ENCODE measurements around the gene ANKMY2.

ANKMY2 gene

DNA sequence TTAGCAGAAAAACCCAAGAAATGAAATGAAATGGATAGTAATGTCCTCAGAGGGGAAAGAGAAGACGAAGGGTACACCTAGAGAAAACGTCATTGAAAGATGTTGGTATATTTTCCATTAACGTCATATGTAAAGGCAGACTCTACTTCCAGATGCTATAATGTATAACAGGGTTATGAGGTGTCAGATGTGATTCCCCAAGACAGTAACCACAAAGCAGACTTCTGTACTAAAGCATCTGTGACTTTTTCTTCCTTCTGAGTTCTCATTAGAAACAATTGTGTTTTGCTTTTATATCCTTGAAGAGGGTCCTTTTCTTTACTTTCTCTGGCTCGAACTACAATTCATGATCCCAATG, 81.6 kb downstream of the ANKMY2 start:
- no peak for DNase-seq

DNA sequence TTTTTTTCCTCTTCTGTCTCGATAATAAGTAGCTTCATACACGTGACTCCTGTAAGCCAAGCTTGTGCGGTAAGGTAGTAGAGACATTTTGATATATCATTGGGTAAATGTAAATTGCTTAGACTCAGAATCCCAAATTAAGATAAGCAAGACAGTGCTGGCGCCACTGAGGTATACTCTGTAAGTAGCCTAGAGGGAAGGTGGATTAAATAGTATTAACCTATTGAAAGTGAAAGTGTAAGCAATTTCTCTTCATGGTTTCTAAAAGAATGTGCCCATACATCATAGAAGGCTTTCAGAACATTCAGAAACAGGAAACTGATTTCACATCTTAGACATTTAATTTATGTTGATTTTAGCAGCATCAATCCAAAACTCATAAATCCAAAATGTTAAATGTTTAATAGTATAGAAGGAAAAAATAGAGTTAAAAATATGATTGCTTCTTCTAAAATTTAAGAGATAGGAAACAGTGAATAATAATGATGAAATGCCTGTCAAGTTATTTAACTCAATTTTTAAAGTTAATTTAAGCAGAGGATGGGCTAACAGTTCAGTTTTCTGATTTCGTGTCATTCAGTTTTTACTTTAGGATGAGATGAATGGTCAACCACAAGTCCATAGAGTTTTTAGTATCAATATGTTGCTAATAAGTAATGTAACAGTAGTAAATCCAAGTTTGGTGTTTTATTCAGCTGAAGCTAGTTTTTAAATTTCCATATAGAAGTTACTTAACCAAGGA, 82.1 kb downstream of the ANKMY2 start:
- DNase-seq = no peak

DNA sequence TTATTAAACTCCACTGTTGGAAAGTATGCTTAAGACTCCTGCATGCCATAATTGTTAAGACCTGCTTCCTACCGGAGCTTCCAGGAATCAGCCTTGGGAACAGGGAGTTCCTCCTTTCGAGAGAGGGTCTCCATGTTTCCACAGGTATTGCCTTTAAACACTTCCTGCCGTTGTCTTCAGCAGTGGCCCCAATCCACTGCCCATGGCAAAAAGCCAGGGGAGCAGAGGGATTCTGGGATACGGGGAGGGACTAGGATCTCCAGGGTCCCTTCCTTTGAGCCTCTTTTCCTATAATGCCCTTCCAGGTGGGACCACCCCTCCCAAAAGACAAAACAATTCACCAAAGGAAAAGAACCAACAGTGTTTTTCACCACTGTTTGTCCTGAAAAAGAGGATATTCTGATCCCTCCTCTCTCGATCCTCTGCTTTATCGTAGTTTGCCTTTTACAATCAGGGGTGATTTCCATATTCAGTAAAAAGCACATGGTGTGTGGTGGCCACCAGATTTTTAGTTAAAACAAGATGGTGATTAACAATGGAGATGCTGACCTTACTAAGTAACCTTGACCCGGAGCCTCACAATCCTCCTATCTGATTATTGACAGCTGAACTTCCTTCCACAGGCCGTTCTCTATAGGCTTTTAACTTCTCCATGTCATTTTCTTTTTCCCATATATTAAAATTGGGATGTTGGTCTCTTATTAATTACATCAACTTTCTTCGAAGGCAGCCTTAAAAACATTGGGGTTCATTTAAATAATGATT, 82.9 kb downstream of the ANKMY2 start:
- DNase-seq = no peak

DNA sequence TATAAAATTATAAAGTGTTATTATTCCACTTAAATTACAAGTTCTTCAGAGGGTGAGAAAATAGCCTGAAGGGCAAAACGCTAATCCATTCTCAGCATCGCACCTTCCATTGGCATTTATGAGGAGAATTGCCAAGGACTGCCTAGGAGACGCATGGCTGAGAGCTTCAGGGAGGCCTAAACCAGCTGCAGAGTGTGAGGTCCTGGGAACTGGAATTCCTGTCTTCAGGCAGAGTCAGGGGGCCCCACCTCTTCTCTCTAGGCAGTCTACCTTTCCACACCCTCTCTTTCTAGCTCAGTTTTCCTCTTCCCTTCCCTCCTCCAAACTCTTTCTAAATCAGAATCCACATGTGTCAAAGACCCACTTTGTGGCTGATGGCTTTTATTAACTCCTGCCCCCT, 83.6 kb downstream of the ANKMY2 start:
- DNase-seq = no peak

DNA sequence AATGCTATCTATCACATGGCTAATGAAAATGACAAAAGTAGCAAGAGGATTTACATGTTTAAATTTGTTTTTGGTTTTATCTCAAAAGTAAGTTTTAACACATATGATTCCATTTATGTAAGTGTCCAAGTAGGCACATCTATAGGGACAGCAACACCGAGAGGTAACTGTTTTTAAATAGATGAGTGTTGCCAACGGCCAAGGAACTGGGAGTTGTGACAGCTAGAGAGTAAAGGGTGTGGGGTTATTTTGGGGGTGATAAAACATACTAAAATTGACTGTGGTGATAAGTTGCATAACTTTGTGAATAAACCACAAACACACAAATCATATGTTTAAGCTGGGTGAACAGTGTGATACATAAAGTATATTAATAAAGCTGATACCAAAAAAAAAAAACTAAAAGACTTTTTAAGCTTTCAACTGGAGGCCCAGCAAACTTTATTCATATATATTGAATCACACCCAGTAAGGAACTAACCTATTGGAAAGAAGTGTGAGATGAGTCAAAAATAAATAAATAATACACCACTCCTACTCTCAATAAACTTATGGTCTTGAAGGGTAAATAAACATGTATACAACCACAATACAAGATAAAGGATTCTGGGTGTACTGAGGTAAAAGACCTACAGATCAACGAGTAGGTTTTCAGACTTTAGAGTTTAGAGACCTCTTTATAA, 85.9 kb downstream of the ANKMY2 start:
- no peak for DNase-seq

DNA sequence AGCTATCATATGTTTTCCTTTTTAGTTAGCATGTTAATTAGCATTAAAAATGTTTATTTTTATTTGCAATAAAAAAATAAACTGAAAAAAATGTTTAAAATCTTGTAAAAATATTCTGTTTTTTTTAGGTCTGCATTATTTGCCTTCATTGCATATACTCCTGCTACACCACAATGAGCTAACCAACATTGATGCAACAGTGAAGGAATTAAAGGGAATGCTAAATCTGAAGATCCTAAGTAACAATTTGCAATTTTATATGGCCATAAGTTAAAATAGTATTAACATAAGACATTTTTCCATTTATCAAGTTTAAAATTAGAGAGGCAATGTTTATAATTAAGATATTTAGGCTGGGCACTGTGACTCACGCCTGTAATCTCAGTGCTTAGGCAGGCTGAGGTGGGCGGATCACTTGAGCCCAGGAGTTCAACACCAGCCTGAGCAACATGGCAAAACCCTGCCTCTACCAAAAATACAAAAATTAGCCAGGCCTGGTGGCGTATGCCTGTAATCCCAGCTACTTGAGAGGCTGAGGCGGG, 86.7 kb downstream of the ANKMY2 start:
- no peak for DNase-seq

DNA sequence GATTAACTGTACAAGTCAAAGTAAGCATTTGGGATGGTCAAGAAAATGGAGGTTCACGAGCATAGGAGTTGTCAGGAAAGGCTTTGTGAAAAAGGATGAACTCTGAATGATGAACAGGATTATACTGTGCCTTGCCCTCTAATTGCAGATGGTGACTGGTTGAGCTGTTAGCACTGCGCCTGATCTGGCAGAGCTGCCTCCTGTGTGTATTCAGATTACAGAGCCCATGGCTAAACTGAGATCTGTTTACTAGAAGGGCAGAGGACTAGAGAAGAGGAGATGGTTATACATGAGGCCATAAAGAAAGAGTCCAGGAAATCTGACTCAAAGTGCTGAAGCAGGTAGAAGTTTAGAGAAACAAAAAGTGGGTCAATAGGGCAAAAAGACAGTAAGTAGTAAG, 89.2 kb downstream of the ANKMY2 start:
- no peak for DNase-seq

DNA sequence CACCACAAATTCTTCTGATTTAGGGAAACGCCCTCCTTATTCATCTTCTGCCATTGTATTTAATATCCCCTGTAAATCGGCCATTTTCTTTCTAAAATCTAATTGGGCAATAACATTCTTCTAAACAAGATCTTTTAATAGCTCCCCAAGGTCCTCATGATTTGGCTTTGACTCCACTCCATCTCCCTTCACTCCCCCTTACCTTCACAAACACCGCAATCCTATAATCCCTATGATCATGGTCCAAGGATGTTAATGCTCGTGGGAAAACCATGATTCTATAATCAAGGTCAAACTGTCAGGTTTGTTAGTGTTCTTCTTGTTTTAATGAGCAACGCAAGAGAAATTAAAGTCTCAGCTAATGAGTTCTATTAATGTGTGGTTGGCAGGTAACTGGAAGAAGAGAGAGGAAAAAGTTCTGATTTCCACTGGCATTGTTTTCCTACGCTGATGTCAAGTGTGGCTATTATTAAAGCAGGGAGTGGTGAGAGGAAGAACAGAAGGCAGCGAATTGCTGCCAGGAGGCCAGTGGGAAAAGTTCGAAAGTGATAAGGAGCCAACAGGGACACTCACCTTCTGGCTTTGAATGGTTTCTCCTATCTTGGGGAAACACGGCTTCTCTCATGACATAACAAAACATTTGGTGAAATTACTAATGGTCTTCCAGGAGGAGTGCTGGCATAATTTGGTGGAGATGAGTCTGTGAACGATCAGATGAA, 90.9 kb downstream of the ANKMY2 start:
- no peak for DNase-seq

DNA sequence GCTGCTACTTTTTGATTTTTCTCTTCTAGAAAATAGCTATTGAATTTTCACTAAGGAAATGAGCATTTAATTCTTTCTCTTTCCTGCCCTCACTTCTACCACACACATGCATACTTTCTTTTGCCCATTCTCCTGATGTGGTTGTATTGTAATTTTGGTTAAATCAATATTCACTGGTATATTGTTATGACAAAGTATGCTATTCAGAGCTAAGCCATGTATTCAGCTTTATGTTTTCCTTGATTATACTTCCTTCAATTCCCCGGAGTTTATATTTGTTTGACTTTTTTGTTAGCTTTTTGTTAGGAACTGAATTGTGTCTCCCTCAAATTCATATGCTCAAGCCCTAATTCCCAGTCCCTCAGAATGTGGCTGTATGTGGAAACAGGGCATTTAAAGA, 94.9 kb downstream of the ANKMY2 start:
- no peak for DNase-seq

Data from 8988T (cell line).